ENCODE results near the gene CCL11. TPM values are rescaled to one million over a fixed set of nuclear protein-coding genes. Genes with fewer than 3 reads are reported as not detected.

The CCL11 gene
- total RNA-seq, 1 donor from 2014 or later = not detected

DNA sequence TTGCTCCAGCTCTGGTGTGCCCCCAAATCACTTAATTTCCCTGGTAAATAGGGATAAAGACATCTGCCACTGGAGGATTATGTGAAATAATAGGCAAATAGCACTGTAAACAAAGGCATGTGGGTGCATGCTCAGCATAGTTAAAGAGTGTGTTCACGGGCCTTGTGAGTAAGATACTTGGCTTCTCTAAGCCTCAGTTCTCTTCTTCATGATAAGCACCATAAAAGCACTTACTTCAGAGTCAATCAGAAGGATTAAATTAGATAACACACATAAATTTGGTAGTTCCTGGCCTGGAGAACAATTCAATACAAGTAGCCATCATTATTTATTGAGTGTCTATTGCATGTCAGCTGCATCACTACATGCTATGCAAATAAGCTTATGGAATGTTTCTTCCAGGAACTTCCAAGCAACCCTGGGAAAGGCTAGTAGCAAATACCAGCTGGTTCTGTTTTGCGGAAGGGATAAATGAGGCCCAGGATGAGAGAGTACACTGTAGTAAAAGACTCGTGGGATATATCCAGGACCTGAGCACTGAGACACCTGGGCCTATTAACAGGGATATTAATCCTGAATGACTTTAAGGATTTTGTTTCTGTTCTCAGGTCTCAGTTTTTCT, 14.5 kb downstream of the CCL11 start:
- TF ChIP-seq, protein P1, sequence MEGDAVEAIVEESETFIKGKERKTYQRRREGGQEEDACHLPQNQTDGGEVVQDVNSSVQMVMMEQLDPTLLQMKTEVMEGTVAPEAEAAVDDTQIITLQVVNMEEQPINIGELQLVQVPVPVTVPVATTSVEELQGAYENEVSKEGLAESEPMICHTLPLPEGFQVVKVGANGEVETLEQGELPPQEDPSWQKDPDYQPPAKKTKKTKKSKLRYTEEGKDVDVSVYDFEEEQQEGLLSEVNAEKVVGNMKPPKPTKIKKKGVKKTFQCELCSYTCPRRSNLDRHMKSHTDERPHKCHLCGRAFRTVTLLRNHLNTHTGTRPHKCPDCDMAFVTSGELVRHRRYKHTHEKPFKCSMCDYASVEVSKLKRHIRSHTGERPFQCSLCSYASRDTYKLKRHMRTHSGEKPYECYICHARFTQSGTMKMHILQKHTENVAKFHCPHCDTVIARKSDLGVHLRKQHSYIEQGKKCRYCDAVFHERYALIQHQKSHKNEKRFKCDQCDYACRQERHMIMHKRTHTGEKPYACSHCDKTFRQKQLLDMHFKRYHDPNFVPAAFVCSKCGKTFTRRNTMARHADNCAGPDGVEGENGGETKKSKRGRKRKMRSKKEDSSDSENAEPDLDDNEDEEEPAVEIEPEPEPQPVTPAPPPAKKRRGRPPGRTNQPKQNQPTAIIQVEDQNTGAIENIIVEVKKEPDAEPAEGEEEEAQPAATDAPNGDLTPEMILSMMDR (conservative IDR thresholded peaks at IDR 0.05; ENCODE audit: low read depth, low read length) = no peak
- no peak for DNase-seq (ENCODE audit: low read depth)
- H3K4me3 ChIP-seq (ENCODE audit: low read depth, low read length) = no peak overlapping the region

DNA sequence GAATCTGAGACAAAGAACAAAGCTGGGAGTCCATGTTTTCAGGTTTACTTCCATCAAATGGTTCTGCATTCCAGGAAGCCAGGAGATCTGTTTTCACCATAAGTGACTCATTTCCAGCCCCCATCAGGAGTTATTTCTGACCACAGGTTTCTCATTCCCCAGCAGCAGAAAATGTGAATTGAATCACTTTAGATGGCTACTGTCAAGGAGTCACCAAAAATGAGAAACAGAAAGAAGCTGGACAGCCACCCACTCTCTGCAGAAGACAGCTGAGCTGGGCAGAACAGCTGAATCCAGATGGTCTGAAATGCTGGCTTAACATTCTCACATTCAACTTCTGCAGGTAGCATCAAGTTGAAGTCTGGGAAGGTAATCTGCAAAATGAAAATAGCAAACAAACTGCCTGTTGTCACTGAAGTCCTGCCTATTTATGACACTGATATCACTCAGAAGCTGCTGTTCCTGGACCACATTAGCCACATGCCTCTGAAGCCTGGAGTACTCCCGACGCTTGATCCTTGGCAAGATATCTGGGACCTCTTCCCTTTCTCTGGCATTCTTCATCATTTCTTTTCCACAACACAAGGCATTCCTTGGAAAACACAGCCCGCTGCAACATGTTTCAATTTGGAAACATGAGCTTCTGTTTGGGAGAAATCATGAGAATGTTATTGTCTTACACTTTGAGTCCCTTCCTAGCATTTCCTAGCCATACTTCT, 15.3 kb downstream of the CCL11 start:
- no peak overlapping the region for H3K4me3 ChIP-seq (ENCODE audit: low read depth, low read length)
- DNase-seq (ENCODE audit: low read depth) = peak; percentile 67
- TF ChIP-seq, protein P1 (conservative IDR thresholded peaks at IDR 0.05; ENCODE audit: low read depth, low read length) = no peak

DNA sequence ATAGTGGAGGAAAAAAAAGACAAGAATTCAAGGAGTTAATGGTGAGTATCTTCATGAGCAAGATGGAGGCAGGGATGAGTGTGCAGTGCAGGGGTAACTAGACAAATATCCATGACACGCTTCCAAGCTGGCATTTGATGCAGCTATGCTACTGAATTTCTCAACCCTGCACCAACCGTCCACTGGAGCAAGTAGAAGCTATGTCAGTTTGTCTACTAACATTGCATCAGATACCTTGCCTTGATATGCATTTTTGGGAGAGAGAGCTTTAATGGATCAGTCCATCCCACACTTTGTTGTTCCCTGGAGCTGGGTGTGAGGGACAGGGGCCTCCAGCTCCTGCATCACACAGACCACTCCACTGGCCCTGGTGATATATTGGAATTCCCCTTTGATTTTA, 16.4 kb downstream of the CCL11 start:
- TF ChIP-seq, protein P1 (conservative IDR thresholded peaks at IDR 0.05; ENCODE audit: low read depth, low read length) = no peak
- no peak overlapping the region for H3K4me3 ChIP-seq (ENCODE audit: low read depth, low read length)
- no peak for DNase-seq (ENCODE audit: low read depth)

DNA sequence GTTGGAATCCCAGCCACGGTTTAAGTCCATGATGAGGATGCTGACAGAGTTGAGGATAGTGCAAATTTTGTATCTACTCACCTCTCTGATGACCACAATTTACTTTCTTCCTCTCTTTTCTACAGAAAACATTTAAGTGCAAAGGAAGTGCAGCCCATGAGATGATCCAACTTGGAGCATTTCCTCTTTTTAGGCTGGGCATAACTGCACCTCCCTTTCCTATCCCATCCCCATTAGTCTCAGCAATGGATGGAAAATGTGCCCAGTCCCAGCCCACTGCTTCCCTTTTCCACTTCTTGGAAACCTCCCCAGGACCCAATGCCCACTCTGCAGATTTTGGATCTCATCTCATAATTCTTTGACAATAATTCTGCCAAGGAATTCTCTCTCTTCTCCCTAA, 17.1 kb downstream of the CCL11 start:
- TF ChIP-seq, protein P1 (conservative IDR thresholded peaks at IDR 0.05; ENCODE audit: low read depth, low read length) = no peak
- no peak for DNase-seq (ENCODE audit: low read depth)

DNA sequence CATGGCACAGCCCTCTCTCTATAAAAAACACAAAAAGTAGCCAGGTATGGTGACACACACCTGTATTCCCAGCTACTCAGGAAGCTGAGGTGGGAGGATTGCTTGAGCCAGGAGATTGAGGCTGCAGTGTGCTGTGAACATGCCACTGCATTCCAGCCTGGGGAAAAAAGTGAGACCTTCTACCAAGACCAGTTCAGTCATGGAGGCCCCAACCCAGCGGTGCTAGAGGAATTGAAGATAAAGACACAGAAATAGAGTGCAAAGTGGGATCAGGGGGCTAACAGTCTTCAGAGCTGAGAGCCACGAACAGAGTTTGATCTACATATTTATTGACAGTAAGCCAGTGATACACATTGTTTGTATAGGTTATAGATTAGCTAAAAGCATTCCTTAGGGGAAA, 18.1 kb downstream of the CCL11 start:
- TF ChIP-seq, protein P1 (conservative IDR thresholded peaks at IDR 0.05; ENCODE audit: low read depth, low read length) = no peak
- H3K4me3 ChIP-seq (ENCODE audit: low read depth, low read length) = no peak overlapping the region
- no peak for DNase-seq (ENCODE audit: low read depth)

More for the DNA sequence above, 17.1 kb downstream of the CCL11 start:
- no peak overlapping the region for H3K4me3 ChIP-seq (ENCODE audit: low read depth, low read length)

DNA sequence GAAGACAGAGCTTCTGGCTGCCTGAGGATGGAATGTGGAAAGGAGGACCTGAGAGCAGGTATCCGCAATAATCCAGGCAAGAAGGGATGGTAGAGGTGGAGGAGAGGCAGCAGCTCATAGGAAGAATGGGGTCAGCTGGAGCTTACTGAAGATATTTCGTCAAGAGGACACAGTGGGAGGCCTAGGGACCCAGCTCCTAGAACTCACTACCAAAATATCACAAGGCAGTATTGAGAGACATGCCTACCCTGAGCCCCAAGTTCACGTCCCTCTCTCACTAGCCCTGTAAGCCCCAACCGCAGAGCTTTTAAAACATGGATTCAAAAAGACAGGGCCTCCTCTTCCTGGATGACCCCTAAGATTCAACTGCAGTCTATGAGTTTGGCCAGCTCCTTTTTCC, 19.5 kb downstream of the CCL11 start:
- no peak for DNase-seq (ENCODE audit: low read depth)
- TF ChIP-seq, protein P1 (conservative IDR thresholded peaks at IDR 0.05; ENCODE audit: low read depth, low read length) = no peak
- no peak overlapping the region for H3K4me3 ChIP-seq (ENCODE audit: low read depth, low read length)

DNA sequence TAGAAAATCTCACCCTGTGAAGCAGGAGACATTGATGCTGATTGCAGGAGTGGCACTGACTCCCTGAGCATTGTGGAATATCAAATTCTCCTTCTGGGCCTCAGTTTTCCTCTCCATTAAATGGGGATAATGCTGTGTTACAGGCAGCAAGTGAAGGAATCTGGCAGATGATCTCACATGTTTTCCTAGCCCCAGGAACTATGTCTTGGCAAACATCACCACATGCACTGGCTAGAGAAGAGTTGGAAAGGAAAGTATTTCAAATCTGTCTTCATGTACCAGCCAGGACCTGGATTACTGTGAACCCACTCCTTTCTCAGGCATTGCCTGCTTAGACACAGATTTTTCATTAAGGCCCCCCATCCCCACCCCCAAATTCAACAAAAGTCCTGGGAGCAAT, 20.1 kb downstream of the CCL11 start:
- TF ChIP-seq, protein P1 (conservative IDR thresholded peaks at IDR 0.05; ENCODE audit: low read depth, low read length) = no peak
- no peak overlapping the region for H3K4me3 ChIP-seq (ENCODE audit: low read depth, low read length)
- no peak for DNase-seq (ENCODE audit: low read depth)
